B cell (primary cell): ENCODE data around the gene TGFA. TPM values are rescaled to one million over a fixed set of nuclear protein-coding genes. Genes with fewer than 3 reads are reported as not detected.

ENCODE experiments used
- ATAC-seq: fragments of 200-7000 bp; cut with Tn5 transposase; one replicate; pipeline ENCODE4 v1.10.0; 2021; ENCODE audit warnings: low read depth, mild to moderate bottlenecking, moderate number of reproducible peaks, moderate library complexity
- CTCF ChIA-PET: fragments of 350-600 bp; sonication (Branson Sonifier 250); formaldehyde crosslinking; loops from one replicate; lab custom pipeline; 2021; ENCODE audit warnings: antibody characterized with exemption, inconsistent platforms; lab: Charles Lee
- POLR2A ChIA-PET: fragments of 350-600 bp; sonication (Branson Sonifier 250); formaldehyde crosslinking; loops from one replicate; lab custom pipeline; 2021; ENCODE audit warnings: antibody characterized with exemption; lab: Charles Lee
- DNase-seq: peaks from one replicate; pipeline ENCODE4 v3.0.0; 2013
- H2AFZ ChIP-seq: 2 replicates; pipeline ENCODE4 v1.6.1; 2012; ENCODE audit warnings: mild to moderate bottlenecking, low read depth, low read length; ENCODE audit not compliant: insufficient read depth, poor library complexity, severe bottlenecking
- H3K27ac ChIP-seq, 2 donors: 1 replicate in 1 of 2; 2 replicates in 1 of 2; pipeline ENCODE4 v1.5.1; 2012 to 2013; ENCODE audit warnings: low read length in 2 of 2, mild to moderate bottlenecking in 2 of 2, moderate library complexity in 1 of 2
- H3K27me3 ChIP-seq, 4 experiments: fragments of 200-600 bp in 1 of 4; sonication (generic) in 1 of 4; replicated peaks in 1 of 4; 1 replicate in 2 of 4; 2 replicates in 2 of 4; pipeline versions ENCODE4 v1.6.1 to v1.7.0; 2013 to 2016; ENCODE audit warnings: low read length in 3 of 4, mild to moderate bottlenecking in 2 of 4, mixed read lengths in 1 of 4, moderate library complexity in 1 of 4; ENCODE audit not compliant: insufficient read depth in 4 of 4, control insufficient read depth in 3 of 4; ENCODE audit errors: control extremely low read depth in 1 of 4
- H3K36me3 ChIP-seq, 2 experiments: replicated peaks in 1 of 2; 1 replicate in 1 of 2; 2 replicates in 1 of 2; pipeline versions ENCODE4 v1.6.1 to v1.7.1; 2013; ENCODE audit warnings: low read length in 1 of 2; ENCODE audit not compliant: insufficient read depth in 2 of 2, control insufficient read depth in 1 of 2; ENCODE audit errors: control extremely low read depth in 1 of 2, extremely low read depth in 1 of 2
- H3K4me1 ChIP-seq, 2 donors: fragments of 200-600 bp in 1 of 2; sonication (generic) in 1 of 2; 1 replicate in 1 of 2; 2 replicates in 1 of 2; pipeline versions ENCODE4 v1.5.1 to v1.6.1; 2013 to 2017; ENCODE audit warnings: low read length in 2 of 2; ENCODE audit not compliant: control insufficient read depth in 2 of 2, insufficient read depth in 2 of 2
- H3K4me2 ChIP-seq: replicated peaks from 2 replicates; pipeline ENCODE3; 2012; ENCODE audit warnings: mild to moderate bottlenecking, low read depth, low read length; ENCODE audit not compliant: poor library complexity, severe bottlenecking
- H3K4me3 ChIP-seq, 5 experiments: fragments of 200-600 bp in 1 of 5; sonication (generic) in 1 of 5; 1 replicate in 3 of 5; 2 replicates in 2 of 5; pipeline versions ENCODE4 v1.5.1 to v1.7.0; 2011 to 2016; ENCODE audit warnings: low read length in 4 of 5, mild to moderate bottlenecking in 4 of 5, low read depth in 2 of 5, control low read depth in 1 of 5, moderate library complexity in 1 of 5; ENCODE audit not compliant: insufficient read depth in 1 of 5; ENCODE audit errors: control extremely low read depth in 1 of 5, extremely low read depth in 1 of 5
- H3K79me2 ChIP-seq: fragments of 200-600 bp; sonication (generic); one replicate; pipeline ENCODE4 v1.6.0; 2016; ENCODE audit warnings: low read length; ENCODE audit not compliant: control insufficient read depth, insufficient read depth
- H3K9ac ChIP-seq: fragments of 200-600 bp; sonication (generic); 2 replicates; pipeline ENCODE4 v1.6.1; 2017; ENCODE audit warnings: mild to moderate bottlenecking, low read length, moderate library complexity
- H3K9me3 ChIP-seq, 3 donors: one replicate each; pipeline versions ENCODE4 v1.6.1 to v1.7.1; 2013; ENCODE audit warnings: low read length in 2 of 3; ENCODE audit not compliant: control insufficient read depth in 2 of 3, insufficient read depth in 1 of 3; ENCODE audit errors: control extremely low read depth in 1 of 3
- H4K20me1 ChIP-seq: 2 replicates; pipeline ENCODE4 v1.6.0; 2012; ENCODE audit warnings: mild to moderate bottlenecking, low read length; ENCODE audit not compliant: insufficient read depth, control insufficient read depth, poor library complexity, severe bottlenecking
- H3K27ac Mint-ChIP-seq: one replicate; pipeline ENCODE4 v1.8.0; 2021; ENCODE audit warnings: mixed read lengths
- H3K27me3 Mint-ChIP-seq: one replicate; pipeline ENCODE4 v1.8.0; 2021; ENCODE audit warnings: mixed read lengths
- H3K4me1 Mint-ChIP-seq: one replicate; pipeline ENCODE4 v1.8.0; 2021; ENCODE audit warnings: mixed read lengths
- H3K4me3 Mint-ChIP-seq: one replicate; pipeline ENCODE4 v1.8.0; 2021; ENCODE audit warnings: mixed read lengths
- H3K9me3 Mint-ChIP-seq: one replicate; pipeline ENCODE4 v1.8.0; 2022; ENCODE audit warnings: mixed read lengths; ENCODE audit not compliant: insufficient read depth
- EZH2 ChIP-seq: IDR thresholded peaks from 2 replicates; pipeline ENCODE4 v1.6.1; 2012; ENCODE audit warnings: borderline replicate concordance, low read depth, mild to moderate bottlenecking, moderate library complexity, low read length; ENCODE audit not compliant: insufficient read depth, poor library complexity, severe bottlenecking
- WGBS: methylation state at CpG from one replicate; pipeline ENCODE4 v1.1.5; 2013; ENCODE audit warnings: missing lambda C conversion rate; ENCODE audit not compliant: insufficient coverage; 5-methylcytosine and 5-hydroxymethylcytosine counted together
- intact Hi-C: fragments of 100-400 bp; cut with micrococcal nuclease; formaldehyde crosslinking; loops from one replicate; pipeline ENCODE4 v1.10.0; 2022
- polyA plus RNA-seq: library from polyadenylated mRNA; depleted of rRNA; stranded (reverse); fragments of >200 nt; gene quantifications from 2 replicates; pipeline ENCODE4 v1.2.3, GENCODE V29; 2012
- total RNA-seq, 2 donors: library from RNA; stranded (reverse); fragments of 120-200 nt in 1 of 2; gene quantifications; 1 replicate in 1 of 2; 2 replicates in 1 of 2; pipeline versions ENCODE4 v1.2.3 to v1.2.4, GENCODE V29; 2013 to 2022
- TF ChIP-seq, protein P1 (sequence below): fragments of 200-600 bp; IDR thresholded peaks from one replicate; pipeline ENCODE4 v1.8.0; 2022; ENCODE audit warnings: antibody characterized with exemption, mild to moderate bottlenecking

The TGFA gene
- total and polyA plus RNA-seq, 2 donors (not counting 1 experiment from before 2014, with no cell fraction given) = 0.04 TPM; not detected in 1

DNA sequence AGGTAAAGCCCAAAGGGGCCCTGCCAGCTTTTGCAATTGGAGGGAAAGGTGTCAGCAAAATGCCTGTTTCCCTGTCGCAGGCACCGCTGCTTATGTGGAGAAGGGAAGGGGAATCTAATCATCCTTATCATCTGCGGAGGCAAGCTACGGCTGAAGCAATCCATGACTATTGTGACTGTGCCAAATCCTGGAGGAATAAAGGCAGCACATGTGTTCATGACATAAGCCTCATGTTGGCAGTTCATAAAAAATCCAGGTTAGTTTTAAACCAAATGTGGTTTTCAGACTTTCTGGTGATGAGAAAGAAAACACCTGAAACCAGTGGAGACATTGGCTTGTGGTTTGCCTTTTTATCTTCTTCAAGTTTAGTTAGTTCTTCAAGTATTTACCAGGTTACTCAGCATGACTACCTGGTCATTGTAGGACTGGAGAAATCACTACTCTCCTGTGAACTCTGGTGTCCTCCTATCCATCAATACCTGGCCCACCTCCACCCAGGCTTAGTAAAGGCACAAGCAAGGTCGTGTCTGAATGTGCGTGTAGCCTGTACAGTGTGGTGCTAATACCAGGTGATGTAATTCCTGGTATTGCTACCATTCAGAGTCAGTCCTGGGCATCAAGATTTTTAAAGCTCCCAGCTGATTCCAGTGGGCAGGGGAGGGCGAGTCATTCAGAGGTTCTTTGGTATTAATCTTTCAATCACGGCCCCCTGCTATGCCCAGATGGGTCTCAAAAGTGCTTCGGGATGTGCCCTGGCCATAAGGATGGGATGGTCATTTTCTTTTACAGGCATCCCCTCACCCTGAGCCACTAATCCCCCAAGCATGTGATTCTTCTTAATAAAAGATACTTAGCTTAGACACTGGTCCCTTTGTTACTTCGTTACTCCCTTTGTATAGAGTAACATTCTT, 96.8 kb downstream of the TGFA start:
- DNase-seq = no peak
- Mint-ChIP-seq H3K4me1 (no peaks in the 10 kb centered on the region), H3K9me3 (no peaks in the 10 kb centered on the region), H3K4me3 (no peak overlapping the region), H3K27ac (no peak overlapping the region), H3K27me3 (peaks cover 10% of the 10 kb centered on the region)
- Histone ChIP-seq H3K4me1 (no peaks in the 10 kb centered on the region), H3K4me3 (no peak overlapping the region), H2AFZ (no peak overlapping the region), H3K9me3 (no peaks in the 10 kb centered on the region), H3K27ac (no peak overlapping the region), H4K20me1 (no peaks in the 10 kb centered on the region), H3K27me3 (no peaks in the 10 kb centered on the region), H3K4me2 (no peak overlapping the region), H3K79me2 (no peaks in the 10 kb centered on the region), H3K9ac (no peak overlapping the region), H3K36me3 (no peaks in the 10 kb centered on the region)
- 95% methylated on average over 7 of the region's 10 CpGs for WGBS
- POLR2A ChIA-PET = no interaction called here
- CTCF ChIA-PET = no interaction called here
- no peak for ATAC-seq
- intact Hi-C loops = no loop called here
- TF ChIP-seq, protein P1, sequence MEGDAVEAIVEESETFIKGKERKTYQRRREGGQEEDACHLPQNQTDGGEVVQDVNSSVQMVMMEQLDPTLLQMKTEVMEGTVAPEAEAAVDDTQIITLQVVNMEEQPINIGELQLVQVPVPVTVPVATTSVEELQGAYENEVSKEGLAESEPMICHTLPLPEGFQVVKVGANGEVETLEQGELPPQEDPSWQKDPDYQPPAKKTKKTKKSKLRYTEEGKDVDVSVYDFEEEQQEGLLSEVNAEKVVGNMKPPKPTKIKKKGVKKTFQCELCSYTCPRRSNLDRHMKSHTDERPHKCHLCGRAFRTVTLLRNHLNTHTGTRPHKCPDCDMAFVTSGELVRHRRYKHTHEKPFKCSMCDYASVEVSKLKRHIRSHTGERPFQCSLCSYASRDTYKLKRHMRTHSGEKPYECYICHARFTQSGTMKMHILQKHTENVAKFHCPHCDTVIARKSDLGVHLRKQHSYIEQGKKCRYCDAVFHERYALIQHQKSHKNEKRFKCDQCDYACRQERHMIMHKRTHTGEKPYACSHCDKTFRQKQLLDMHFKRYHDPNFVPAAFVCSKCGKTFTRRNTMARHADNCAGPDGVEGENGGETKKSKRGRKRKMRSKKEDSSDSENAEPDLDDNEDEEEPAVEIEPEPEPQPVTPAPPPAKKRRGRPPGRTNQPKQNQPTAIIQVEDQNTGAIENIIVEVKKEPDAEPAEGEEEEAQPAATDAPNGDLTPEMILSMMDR = no peak
- TF ChIP-seq EZH2 = no peak

DNA sequence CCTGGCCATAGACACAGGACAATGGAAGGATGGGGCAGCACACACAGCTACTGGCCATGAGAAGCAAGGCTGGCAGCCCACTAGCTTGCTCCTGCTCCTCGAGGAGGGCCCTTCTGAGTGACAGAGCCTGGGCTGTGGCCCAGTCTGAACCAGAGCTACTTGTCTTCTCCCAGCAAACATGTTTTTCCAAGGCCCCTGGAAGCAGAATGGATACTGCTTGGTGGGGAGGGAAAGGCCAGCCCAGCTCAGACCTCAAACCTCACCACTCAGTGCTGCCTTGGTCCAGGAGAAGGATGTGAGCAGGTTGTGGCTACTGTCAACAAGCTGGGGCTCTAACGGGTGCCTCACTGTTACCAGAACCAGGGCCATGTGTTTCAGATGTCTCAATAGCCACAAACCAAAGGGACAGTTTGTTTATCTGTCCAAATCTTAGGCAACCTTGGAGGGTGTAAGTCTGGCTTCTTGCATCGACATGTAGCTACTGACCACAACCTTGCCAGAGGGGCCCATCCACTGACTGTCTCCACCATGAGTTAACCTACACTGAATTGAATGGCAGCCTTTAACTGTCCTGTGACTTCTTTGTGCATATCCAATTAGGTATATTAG, 98.6 kb downstream of the TGFA start:
- H3K4me1 Mint-ChIP-seq = no peaks in the 10 kb centered on the region
- Histone ChIP-seq H3K79me2 (no peaks in the 10 kb centered on the region), H4K20me1 (no peaks in the 10 kb centered on the region), H3K4me2 (no peak overlapping the region), H3K9me3 (no peaks in the 10 kb centered on the region), H3K36me3 (no peaks in the 10 kb centered on the region), H3K27me3 (no peaks in the 10 kb centered on the region), H2AFZ (no peak overlapping the region), H3K27ac (no peak overlapping the region), H3K4me3 (no peak overlapping the region), H3K9ac (no peak overlapping the region), H3K4me1 (no peaks in the 10 kb centered on the region)
- peaks cover 10% of the 10 kb centered on the region for H3K27me3 Mint-ChIP-seq
- no peaks in the 10 kb centered on the region for H3K9me3 Mint-ChIP-seq
- ATAC-seq (no peak), DNase-seq (no peak)
- 86% methylated on average over 2 of the region's 3 CpGs for WGBS
- TF ChIP-seq, protein P1 = no peak
- TF ChIP-seq EZH2 = no peak
- CTCF ChIA-PET = interaction anchor here (0.9 kb wide), 1 partner anchor 142 kb away, joined by 3 read pairs; no protein-coding TSS in a partner anchor
- H3K4me3 Mint-ChIP-seq = no peak overlapping the region
- intact Hi-C loops = no loop called here
- POLR2A ChIA-PET = no interaction called here
- no peak overlapping the region for H3K27ac Mint-ChIP-seq
